Measurements from ENCODE around the gene ALB. TPM values are rescaled to one million over a fixed set of nuclear protein-coding genes. Genes with fewer than 3 reads are reported as not detected.

The ALB gene
- total RNA-seq, 4 donors from 2014 or later: 0.62 TPM; not detected in 3

GRCh38 chr4:73438582-73439215 lies 34.6 kb downstream of the ALB start:
- TF ChIP-seq POLR2A (IDR thresholded peaks at IDR 0.05) (no peak), CTCF (IDR thresholded peaks at IDR 0.05) (no peak)
- WGBS, 2 donors: 64 to 71% methylated on average over 2 of the region's 2 CpGs

GRCh38 chr4:73439445-73439844 lies 35.4 kb downstream of the ALB start:
- no peak for TF ChIP-seq POLR2A (IDR thresholded peaks at IDR 0.05)
- TF ChIP-seq CTCF (IDR thresholded peaks at IDR 0.05): no peak
- Histone ChIP-seq H3K36me3 (no peaks in the 10 kb centered on the region), H3K27ac (no peak overlapping the region), H3K4me3 (no peak overlapping the region), H3K4me1 (no peaks in the 10 kb centered on the region), H3K9me3 (no peaks in the 10 kb centered on the region), H3K27me3 (no peaks in the 10 kb centered on the region)
- intact Hi-C loops (cut with DNase I): no loop called here
- DNase-seq: no peak
- 88 to 93% methylated on average over 2 of the region's 2 CpGs for WGBS, 2 donors

More at GRCh38 chr4:73438582-73439215, 34.6 kb downstream of the ALB start:
- no peaks in the 10 kb centered on the region for H3K9me3 ChIP-seq
- H3K36me3 ChIP-seq: no peaks in the 10 kb centered on the region
- H3K27ac ChIP-seq: no peak overlapping the region
- no peak overlapping the region for H3K4me3 ChIP-seq
- intact Hi-C loops (cut with DNase I): no loop called here
- H3K4me1 ChIP-seq: no peaks in the 10 kb centered on the region
- no peak for DNase-seq
- no peaks in the 10 kb centered on the region for H3K27me3 ChIP-seq

- Histone ChIP-seq H3K27ac (no peak overlapping the region), H3K9me3 (no peaks in the 10 kb centered on the region), H3K4me3 (no peak overlapping the region), H3K4me1 (no peaks in the 10 kb centered on the region), H3K36me3 (no peaks in the 10 kb centered on the region), H3K27me3 (no peaks in the 10 kb centered on the region)
- 67 to 69% methylated on average over 3 of the region's 3 CpGs for WGBS, 2 donors
- DNase-seq: no peak
- intact Hi-C loops (cut with DNase I): no loop called here
- no peak for TF ChIP-seq CTCF (IDR thresholded peaks at IDR 0.05)
- no peak for TF ChIP-seq POLR2A (IDR thresholded peaks at IDR 0.05)
These were observed 35.9 kb downstream of the ALB start for GRCh38 chr4:73439991-73440390.

- H3K4me3 ChIP-seq: no peak overlapping the region
- H3K36me3 ChIP-seq: no peaks in the 10 kb centered on the region
- intact Hi-C loops (cut with DNase I): no loop called here
- H3K4me1 ChIP-seq: no peaks in the 10 kb centered on the region
- no peaks in the 10 kb centered on the region for H3K9me3 ChIP-seq
- no peak overlapping the region for H3K27ac ChIP-seq
- no peak for TF ChIP-seq POLR2A (IDR thresholded peaks at IDR 0.05)
- no peak for TF ChIP-seq CTCF (IDR thresholded peaks at IDR 0.05)
- no peaks in the 10 kb centered on the region for H3K27me3 ChIP-seq
- DNase-seq: no peak
- 89 to 95% methylated on average over 3 of the region's 3 CpGs for WGBS, 2 donors
These were observed 36.6 kb downstream of the ALB start for GRCh38 chr4:73440653-73441052.

GRCh38 chr4:73442275-73442674 lies 38.2 kb downstream of the ALB start:
- H3K27me3 ChIP-seq: no peaks in the 10 kb centered on the region
- intact Hi-C loops (cut with DNase I): no loop called here
- H3K4me3 ChIP-seq: no peak overlapping the region
- no peaks in the 10 kb centered on the region for H3K4me1 ChIP-seq
- TF ChIP-seq POLR2A (IDR thresholded peaks at IDR 0.05): no peak
- no peak for TF ChIP-seq CTCF (IDR thresholded peaks at IDR 0.05)
- 35 to 40% methylated on average over 5 of the region's 5 CpGs for WGBS, 2 donors
- H3K27ac ChIP-seq: no peak overlapping the region
- H3K36me3 ChIP-seq: no peaks in the 10 kb centered on the region
- H3K9me3 ChIP-seq: no peaks in the 10 kb centered on the region
- DNase-seq: no peak

Data from esophagus squamous epithelium (tissue), 5 donors.